ENCODE results near the gene RNF207.
A peak's percentile ranks its signal among the peaks of the same experiment; 100 is the strongest.

Gene RNF207

GRCh38 chr1:6243053-6243834 lies 37.3 kb downstream of the RNF207 start:
- TF ChIP-seq CTCF (IDR thresholded peaks at IDR 0.05; ENCODE audit: low read depth, low read length): no peak

GRCh38 chr1:6243993-6244392 lies 38.1 kb downstream of the RNF207 start, which contains the start of gene HES3:
HES3 (plus strand) TSS chr1:6244179; CDS start chr1:6244366, 187 bp downstream.
- no peak for DNase-seq (ENCODE audit: extremely low read depth, low read depth)
- no peak for TF ChIP-seq CTCF (IDR thresholded peaks at IDR 0.05; ENCODE audit: low read depth, low read length)

More at GRCh38 chr1:6243053-6243834, 37.3 kb downstream of the RNF207 start:
- no peak for DNase-seq (ENCODE audit: extremely low read depth, low read depth)

- TF ChIP-seq CTCF (IDR thresholded peaks at IDR 0.05; ENCODE audit: low read depth, low read length): no peak
- DNase-seq (ENCODE audit: extremely low read depth, low read depth): no peak
Measured at GRCh38 chr1:6244401-6245049, 38.6 kb downstream of the RNF207 start.

GRCh38 chr1:6245086-6245868 lies 39.4 kb downstream of the RNF207 start:
- DNase-seq (ENCODE audit: extremely low read depth, low read depth): no peak

GRCh38 chr1:6245869-6246496 lies 40.1 kb downstream of the RNF207 start:
- TF ChIP-seq CTCF (IDR thresholded peaks at IDR 0.05; ENCODE audit: low read depth, low read length): no peak
- DNase-seq (ENCODE audit: extremely low read depth, low read depth): no peak

More at GRCh38 chr1:6245086-6245868, 39.4 kb downstream of the RNF207 start:
- TF ChIP-seq CTCF (IDR thresholded peaks at IDR 0.05; ENCODE audit: low read depth, low read length): peak; percentile 74

GRCh38 chr1:6246497-6247467 lies 40.9 kb downstream of the RNF207 start:
- peak; percentile 86 for TF ChIP-seq CTCF (IDR thresholded peaks at IDR 0.05; ENCODE audit: low read depth, low read length)
- DNase-seq (ENCODE audit: extremely low read depth, low read depth): no peak

Measured in AG09319 (cell line).